Measurements from ENCODE around the gene TRPV3.
"Not testable (repeated sequence)": the region's sequence is repeated elsewhere in the genome, so short reads cannot be mapped to it uniquely, and the experiment has no call there.

Gene TRPV3

DNA sequence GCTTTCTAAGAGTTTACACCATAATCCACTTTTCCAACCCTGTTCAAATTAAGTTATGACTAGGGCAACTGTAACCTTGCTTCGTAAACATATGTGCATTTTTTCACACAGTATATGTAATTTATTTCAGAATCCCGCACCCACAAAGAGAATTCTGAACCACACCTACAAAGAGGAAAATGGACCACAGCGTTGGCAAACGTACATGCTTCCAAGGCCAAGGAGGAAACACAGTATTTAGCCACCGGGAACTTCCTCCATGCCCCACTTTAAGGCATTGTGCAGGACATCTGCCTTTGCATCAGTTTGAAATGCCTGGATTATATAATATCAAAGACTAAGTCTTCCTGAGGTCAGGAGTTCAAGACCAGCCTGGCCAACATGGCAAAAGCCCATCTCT, 88.1 kb downstream of the TRPV3 start:
- no peak for DNase-seq

DNA sequence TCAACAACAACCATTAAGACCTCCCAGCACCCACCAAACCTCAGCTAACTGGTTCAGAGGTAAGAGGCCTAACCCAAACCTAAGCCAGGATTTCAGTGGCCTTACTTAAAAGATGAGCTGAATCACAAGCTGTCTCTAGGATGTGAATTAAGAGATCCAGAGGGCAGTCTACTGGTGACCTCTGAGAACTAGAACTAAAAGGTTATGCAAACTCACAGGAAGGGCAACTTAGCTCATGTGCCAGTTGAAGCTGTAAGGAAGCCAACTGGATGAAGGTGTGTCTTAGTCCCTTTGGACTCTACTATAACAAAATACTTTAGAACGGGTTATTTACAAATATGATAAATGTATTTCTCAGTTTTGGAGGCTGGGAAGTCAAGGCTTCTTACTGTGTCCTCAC, 91.3 kb downstream of the TRPV3 start:
- DNase-seq, result not testable (repeated sequence)

All from OCI-M1 (cell line).